Smooth muscle cell (in vitro differentiated cells): ENCODE data around the gene ATP8A2. TPM values are rescaled to one million over a fixed set of nuclear protein-coding genes. Genes with fewer than 3 reads are reported as not detected.

Source experiments
- DNase-seq: peaks from one replicate; lab custom pipeline; 2025; ENCODE audit not compliant: unreplicated experiment; lab: John Stamatoyannopoulos, UW
- H2AFZ ChIP-seq: fragments of 200-600 bp; sonication (generic); 2 replicates; pipeline ENCODE4 v1.6.0; 2016; ENCODE audit warnings: antibody characterized with exemption, low read depth, mild to moderate bottlenecking
- H3F3A ChIP-seq: fragments of 200-600 bp; sonication (generic); 2 replicates; pipeline ENCODE4 v1.6.0; 2017; ENCODE audit warnings: antibody characterized with exemption, low read depth
- H3K27ac ChIP-seq: fragments of 200-600 bp; sonication (generic); 2 replicates; pipeline ENCODE4 v1.5.1; 2016; ENCODE audit warnings: low read depth, mild to moderate bottlenecking
- H3K27me3 ChIP-seq: fragments of 200-600 bp; sonication (generic); 2 replicates; pipeline ENCODE4 v1.6.1; 2016; ENCODE audit warnings: low read depth, mild to moderate bottlenecking
- H3K36me3 ChIP-seq: fragments of 200-600 bp; sonication (generic); 2 replicates; pipeline ENCODE4 v1.5.1; 2016; ENCODE audit warnings: low read depth
- H3K4me1 ChIP-seq: fragments of 200-600 bp; sonication (generic); 2 replicates; pipeline ENCODE4 v1.5.1; 2016; ENCODE audit warnings: low read depth
- H3K4me2 ChIP-seq: fragments of 200-600 bp; sonication (generic); 2 replicates; pipeline ENCODE4 v1.6.0; 2016; ENCODE audit warnings: mild to moderate bottlenecking
- H3K4me3 ChIP-seq: fragments of 200-600 bp; sonication (generic); 2 replicates; pipeline ENCODE4 v1.5.1; 2016; ENCODE audit warnings: mild to moderate bottlenecking
- H3K79me2 ChIP-seq: fragments of 200-600 bp; sonication (generic); 2 replicates; pipeline ENCODE4 v1.6.0; 2016; ENCODE audit warnings: low read depth, mild to moderate bottlenecking
- H3K9ac ChIP-seq: fragments of 200-600 bp; sonication (generic); 2 replicates; pipeline ENCODE4 v1.6.0; 2016; ENCODE audit warnings: low read depth
- H3K9me3 ChIP-seq: fragments of 200-600 bp; sonication (generic); replicated peaks from 2 replicates; pipeline ENCODE4 v1.5.1; 2016; ENCODE audit warnings: low read depth
- H4K20me1 ChIP-seq: fragments of 200-600 bp; sonication (generic); 2 replicates; pipeline ENCODE4 v1.6.0; 2016; ENCODE audit warnings: low read depth
- CTCF ChIP-seq: fragments of 200-600 bp; sonication (generic); IDR thresholded peaks from 2 replicates; pipeline ENCODE4 v1.5.1; 2017; ENCODE audit warnings: borderline replicate concordance, mild to moderate bottlenecking, antibody characterized with exemption; ENCODE audit not compliant: insufficient read depth, poor library complexity, severe bottlenecking
- WGBS: methylation state at CpG from one replicate; pipeline ENCODE4 v1.1.7; 2016; ENCODE audit warnings: low lambda C conversion rate; 5-methylcytosine and 5-hydroxymethylcytosine counted together
- polyA plus RNA-seq: library from polyadenylated mRNA; unstranded; fragments of >200 nt; fragmentation: Nextera tagmentation; extraction: Ambion mirVana; gene quantifications from 2 replicates; pipeline ENCODE4 v1.2.1, GENCODE V29; 2016
- total RNA-seq: library from RNA; depleted of rRNA; stranded (reverse); fragments of >200 nt; gene quantifications from 2 replicates; pipeline ENCODE4 v1.2.3, GENCODE V29; 2014

ATP8A2 gene
- total and polyA plus RNA-seq, 2 experiments from 2014 or later = under 0.01 to 0.06 TPM

- no peaks in the 10 kb centered on the region for H3K9me3 ChIP-seq
- no peak overlapping the region for H2AFZ ChIP-seq
- H4K20me1 ChIP-seq = no peaks in the 10 kb centered on the region
- no peak for DNase-seq
- H3K4me2 ChIP-seq = no peak overlapping the region
- no peaks in the 10 kb centered on the region for H3K79me2 ChIP-seq
- peaks cover 6% of the 10 kb centered on the region for H3F3A ChIP-seq
- WGBS = 88% methylated on average over 4 of the region's 4 CpGs
- no peaks in the 10 kb centered on the region for H3K36me3 ChIP-seq
- H3K4me1 ChIP-seq = peaks cover 37% of the 10 kb centered on the region
- no peak overlapping the region for H3K4me3 ChIP-seq
- TF ChIP-seq CTCF = no peak
- no peak overlapping the region for H3K9ac ChIP-seq
- no peak overlapping the region for H3K27ac ChIP-seq
- H3K27me3 ChIP-seq = peaks cover 1% of the 10 kb centered on the region
These were observed 513.6 kb downstream of the ATP8A2 start for GRCh38 chr13:25885418-25885817.

- no peaks in the 10 kb centered on the region for H3K36me3 ChIP-seq
- H3K27ac ChIP-seq = no peak overlapping the region
- H3F3A ChIP-seq = peaks cover 6% of the 10 kb centered on the region
- H4K20me1 ChIP-seq = no peaks in the 10 kb centered on the region
- no peak overlapping the region for H3K4me2 ChIP-seq
- DNase-seq = no peak
- WGBS = 59% methylated on average over 14 of the region's 14 CpGs
- no peak for TF ChIP-seq CTCF
- H3K27me3 ChIP-seq = peaks cover 8% of the 10 kb centered on the region
- no peaks in the 10 kb centered on the region for H3K9me3 ChIP-seq
- H3K79me2 ChIP-seq = no peaks in the 10 kb centered on the region
- no peak overlapping the region for H2AFZ ChIP-seq
- H3K4me3 ChIP-seq = no peak overlapping the region
- no peak overlapping the region for H3K9ac ChIP-seq
- H3K4me1 ChIP-seq = peaks cover 25% of the 10 kb centered on the region
These were observed 514.9 kb downstream of the ATP8A2 start for GRCh38 chr13:25886438-25887214.

GRCh38 chr13:25887962-25888655, 516.3 kb downstream of the ATP8A2 start:
- H3F3A ChIP-seq = peaks cover 6% of the 10 kb centered on the region
- no peak overlapping the region for H3K27ac ChIP-seq
- no peak overlapping the region for H3K4me3 ChIP-seq
- no peaks in the 10 kb centered on the region for H3K36me3 ChIP-seq
- no peaks in the 10 kb centered on the region for H3K79me2 ChIP-seq
- 83% methylated on average over 8 of the region's 8 CpGs for WGBS
- no peak overlapping the region for H2AFZ ChIP-seq
- no peaks in the 10 kb centered on the region for H3K9me3 ChIP-seq
- peaks cover 10% of the 10 kb centered on the region for H3K4me1 ChIP-seq
- TF ChIP-seq CTCF = no peak
- DNase-seq = no peak
- no peak overlapping the region for H3K4me2 ChIP-seq
- no peak overlapping the region for H3K9ac ChIP-seq
- peaks cover 8% of the 10 kb centered on the region for H3K27me3 ChIP-seq
- H4K20me1 ChIP-seq = no peaks in the 10 kb centered on the region
